Fibroblast of lung (primary cell): ENCODE measurements around the gene MACROD2. TPM values are rescaled to one million over a fixed set of nuclear protein-coding genes. Genes with fewer than 3 reads are reported as not detected.

Experiments used
- DNase-seq, 2 donors: peaks; one replicate each; pipeline versions ENCODE4 v3.0.0 to v3.0.0-alpha.2; 2010; ENCODE audit warnings: low read depth in 2 of 2
- H2AFZ ChIP-seq: 2 replicates; pipeline ENCODE4 v1.5.1; 2012; ENCODE audit warnings: low read length, control low read depth, inconsistent platforms
- H3K27ac ChIP-seq: 2 replicates; pipeline ENCODE4 v1.5.1; 2011; ENCODE audit warnings: low read length, control low read depth; ENCODE audit not compliant: insufficient read depth
- H3K27me3 ChIP-seq: 2 replicates; pipeline ENCODE4 v1.5.1; 2011; ENCODE audit warnings: mild to moderate bottlenecking, low read length; ENCODE audit not compliant: control insufficient read depth, insufficient read depth
- H3K36me3 ChIP-seq: 2 replicates; pipeline ENCODE4 v1.5.1; 2011; ENCODE audit warnings: low read length; ENCODE audit not compliant: control insufficient read depth, insufficient read depth
- H3K4me1 ChIP-seq: 2 replicates; pipeline ENCODE4 v1.5.1; 2011; ENCODE audit warnings: low read length; ENCODE audit not compliant: control insufficient read depth, insufficient read depth; ENCODE audit errors: extremely low read depth
- H3K4me2 ChIP-seq: 2 replicates; pipeline ENCODE4 v1.5.1; 2011; ENCODE audit warnings: low read length, control low read depth; ENCODE audit not compliant: insufficient read depth; ENCODE audit errors: extremely low read depth
- H3K4me3 ChIP-seq, 4 experiments: fragments of 200-600 bp in 1 of 4; sonication (generic) in 1 of 4; replicated peaks in 1 of 4; 2 replicates each; pipeline ENCODE4 v1.5.1; 2011 to 2016; ENCODE audit warnings: low read length in 4 of 4, low read depth in 3 of 4, mild to moderate bottlenecking in 3 of 4, control low read depth in 2 of 4, inconsistent platforms in 1 of 4, mixed read lengths in 1 of 4; ENCODE audit not compliant: insufficient read depth in 1 of 4; ENCODE audit errors: control extremely low read depth in 1 of 4
- H3K79me2 ChIP-seq: 2 replicates; pipeline ENCODE4 v1.5.1; 2012; ENCODE audit warnings: mild to moderate bottlenecking, low read length, inconsistent platforms; ENCODE audit not compliant: control insufficient read depth, insufficient read depth
- H3K9ac ChIP-seq: 2 replicates; pipeline ENCODE4 v1.5.1; 2011; ENCODE audit warnings: mild to moderate bottlenecking, low read length, control low read depth; ENCODE audit not compliant: insufficient read depth
- H3K9me3 ChIP-seq: 2 replicates; pipeline ENCODE4 v1.5.1; 2012; ENCODE audit warnings: low read depth, low read length; ENCODE audit not compliant: control insufficient read depth, insufficient read depth
- H4K20me1 ChIP-seq: 2 replicates; pipeline ENCODE4 v1.5.1; 2011; ENCODE audit warnings: low read length; ENCODE audit not compliant: control insufficient read depth, insufficient read depth; ENCODE audit errors: extremely low read depth
- EZH2 ChIP-seq: IDR thresholded peaks from 2 replicates; pipeline ENCODE4 v1.5.1; 2012; ENCODE audit warnings: low read length, control low read depth, mild to moderate bottlenecking; ENCODE audit errors: missing control alignments
- polyA plus RNA-seq, 2 donors: library from polyadenylated mRNA; depleted of rRNA in 1 of 2; stranded (reverse) in 1 of 2; unstranded in 1 of 2; fragments of >200 nt; gene quantifications; 2 replicates each; pipeline ENCODE4 v1.2.1, GENCODE V29; 2011 to 2012; ENCODE audit warnings: missing spikeins in 1 of 2
- total RNA-seq: library from RNA; depleted of rRNA; stranded (reverse); fragments of >200 nt; gene quantifications from 2 replicates; pipeline ENCODE4 v1.2.1, GENCODE V29; 2014
- TF ChIP-seq, protein P1 (sequence below), 2 donors: IDR thresholded peaks in 1 of 2; conservative IDR thresholded peaks in 1 of 2; 1 replicate in 1 of 2; 2 replicates in 1 of 2; pipeline ENCODE4 v1.5.1; 2011 to 2012; ENCODE audit warnings: low read length in 2 of 2, control low read depth in 1 of 2, inconsistent platforms in 1 of 2, low read depth in 1 of 2, mild to moderate bottlenecking in 1 of 2

Gene MACROD2
- total and polyA plus RNA-seq, 2 donors (not counting 1 experiment from before 2014, with no cell fraction given): 0.54 to 1.7 TPM

DNA sequence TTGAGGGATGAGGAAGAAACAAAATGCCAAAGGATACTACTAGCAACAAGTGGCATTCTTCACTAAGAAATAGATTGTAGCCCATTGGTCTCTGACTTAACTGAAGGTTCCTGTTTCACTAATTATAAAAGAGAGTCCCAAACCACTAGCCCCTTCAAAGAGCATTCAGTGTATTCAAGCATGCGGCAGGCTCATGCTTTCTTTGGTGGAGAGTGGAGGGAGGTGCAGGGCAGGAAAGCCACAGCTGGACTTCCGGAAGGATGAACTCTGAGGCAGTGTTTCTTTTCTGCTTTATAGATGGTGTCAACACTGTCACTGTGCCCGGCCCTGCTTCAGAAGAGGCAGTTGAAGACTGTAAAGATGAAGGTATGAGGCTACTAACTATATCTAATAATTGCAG lies 1941.9 kb downstream of the MACROD2 start:
- TF ChIP-seq EZH2: no peak
- TF ChIP-seq, protein P1, sequence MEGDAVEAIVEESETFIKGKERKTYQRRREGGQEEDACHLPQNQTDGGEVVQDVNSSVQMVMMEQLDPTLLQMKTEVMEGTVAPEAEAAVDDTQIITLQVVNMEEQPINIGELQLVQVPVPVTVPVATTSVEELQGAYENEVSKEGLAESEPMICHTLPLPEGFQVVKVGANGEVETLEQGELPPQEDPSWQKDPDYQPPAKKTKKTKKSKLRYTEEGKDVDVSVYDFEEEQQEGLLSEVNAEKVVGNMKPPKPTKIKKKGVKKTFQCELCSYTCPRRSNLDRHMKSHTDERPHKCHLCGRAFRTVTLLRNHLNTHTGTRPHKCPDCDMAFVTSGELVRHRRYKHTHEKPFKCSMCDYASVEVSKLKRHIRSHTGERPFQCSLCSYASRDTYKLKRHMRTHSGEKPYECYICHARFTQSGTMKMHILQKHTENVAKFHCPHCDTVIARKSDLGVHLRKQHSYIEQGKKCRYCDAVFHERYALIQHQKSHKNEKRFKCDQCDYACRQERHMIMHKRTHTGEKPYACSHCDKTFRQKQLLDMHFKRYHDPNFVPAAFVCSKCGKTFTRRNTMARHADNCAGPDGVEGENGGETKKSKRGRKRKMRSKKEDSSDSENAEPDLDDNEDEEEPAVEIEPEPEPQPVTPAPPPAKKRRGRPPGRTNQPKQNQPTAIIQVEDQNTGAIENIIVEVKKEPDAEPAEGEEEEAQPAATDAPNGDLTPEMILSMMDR (conservative IDR thresholded peaks at IDR 0.05 in 1 of 2, IDR thresholded peaks at IDR 0.05 in 1 of 2; ENCODE audit: low read depth in 1 of 2, low read length in 2 of 2): no peak
- no peak overlapping the region for H3K9ac ChIP-seq
- H3K4me3 ChIP-seq: no peak overlapping the region
- no peak for DNase-seq
- no peak overlapping the region for H3K27ac ChIP-seq
- no peak overlapping the region for H2AFZ ChIP-seq
- H3K79me2 ChIP-seq: no peaks in the 10 kb centered on the region
- H3K4me2 ChIP-seq: no peak overlapping the region
- no peaks in the 10 kb centered on the region for H4K20me1 ChIP-seq
- H3K36me3 ChIP-seq: no peaks in the 10 kb centered on the region
- no peaks in the 10 kb centered on the region for H3K9me3 ChIP-seq
- H3K27me3 ChIP-seq: no peaks in the 10 kb centered on the region
- no peaks in the 10 kb centered on the region for H3K4me1 ChIP-seq

DNA sequence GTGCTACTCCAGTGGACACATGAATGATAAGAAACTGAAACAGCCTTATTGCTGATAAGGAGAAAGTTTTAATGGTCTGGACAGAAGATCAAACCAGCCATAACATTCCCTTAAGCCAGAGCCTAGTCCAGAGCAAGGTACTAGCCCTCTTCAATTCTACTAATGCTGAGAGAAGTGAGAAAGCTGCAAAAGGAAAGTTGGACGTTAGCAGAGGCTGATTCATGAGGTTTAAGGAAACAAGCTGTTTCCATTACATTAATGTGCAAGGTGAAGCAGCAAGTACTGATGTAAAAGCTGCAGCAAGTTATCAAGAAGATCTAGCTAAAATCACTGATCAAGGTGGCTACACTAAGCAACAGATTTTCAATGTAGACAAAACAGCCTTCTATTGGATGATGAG lies 1943.5 kb downstream of the MACROD2 start:
- Histone ChIP-seq H3K4me2 (no peak overlapping the region), H3K4me1 (no peaks in the 10 kb centered on the region)

DNA sequence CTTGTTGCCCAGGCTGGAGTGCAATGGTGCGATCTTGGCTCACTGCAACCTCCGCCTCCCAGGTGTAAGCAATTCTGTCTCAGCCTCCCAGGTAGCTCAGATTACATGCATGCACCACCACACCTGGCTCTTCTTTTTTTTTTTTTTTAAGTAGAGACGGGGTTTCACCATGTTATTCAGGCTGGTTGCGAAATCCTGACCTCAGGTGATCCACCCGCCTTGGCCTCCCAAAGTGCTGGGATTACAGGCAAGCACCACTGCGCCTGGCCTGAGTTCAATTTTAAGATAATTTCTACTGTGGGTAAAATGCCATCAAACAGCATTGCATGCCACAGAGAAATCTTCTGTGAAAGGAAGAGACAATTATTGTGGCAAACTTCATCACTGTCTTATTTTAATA lies 1944.8 kb downstream of the MACROD2 start:
- no peaks in the 10 kb centered on the region for H3K27me3 ChIP-seq
- H3K27ac ChIP-seq: no peak overlapping the region
- TF ChIP-seq EZH2: no peak
- TF ChIP-seq, protein P1 (conservative IDR thresholded peaks at IDR 0.05 in 1 of 2, IDR thresholded peaks at IDR 0.05 in 1 of 2; ENCODE audit: low read depth in 1 of 2, low read length in 2 of 2): no peak
- no peak for DNase-seq
- no peak overlapping the region for H3K4me3 ChIP-seq
- H3K36me3 ChIP-seq: no peaks in the 10 kb centered on the region
- no peaks in the 10 kb centered on the region for H4K20me1 ChIP-seq
- H3K4me2 ChIP-seq: no peak overlapping the region
- no peaks in the 10 kb centered on the region for H3K9me3 ChIP-seq
- no peak overlapping the region for H3K9ac ChIP-seq
- H2AFZ ChIP-seq: no peak overlapping the region
- no peaks in the 10 kb centered on the region for H3K4me1 ChIP-seq
- H3K79me2 ChIP-seq: no peaks in the 10 kb centered on the region

More for the DNA sequence above, 1943.5 kb downstream of the MACROD2 start:
- no peaks in the 10 kb centered on the region for H3K79me2 ChIP-seq
- no peak for TF ChIP-seq EZH2
- TF ChIP-seq, protein P1 (conservative IDR thresholded peaks at IDR 0.05 in 1 of 2, IDR thresholded peaks at IDR 0.05 in 1 of 2; ENCODE audit: low read depth in 1 of 2, low read length in 2 of 2): no peak
- no peak overlapping the region for H3K4me3 ChIP-seq
- H2AFZ ChIP-seq: no peak overlapping the region
- no peak for DNase-seq
- H3K27ac ChIP-seq: no peak overlapping the region
- no peaks in the 10 kb centered on the region for H4K20me1 ChIP-seq
- no peaks in the 10 kb centered on the region for H3K9me3 ChIP-seq
- H3K27me3 ChIP-seq: no peaks in the 10 kb centered on the region
- H3K36me3 ChIP-seq: no peaks in the 10 kb centered on the region
- H3K9ac ChIP-seq: no peak overlapping the region
